HepG2 (cell line): ENCODE measurements around the gene ZNRD2. TPM values are rescaled to one million over a fixed set of nuclear protein-coding genes. Genes with fewer than 3 reads are reported as not detected.

Source experiments
- CENPT ChIP-seq: sonication (generic); formaldehyde crosslinking; IDR thresholded peaks from 2 replicates; pipeline ENCODE4 v1.8.0; 2022; ENCODE audit warnings: low read depth, mild to moderate bottlenecking, moderate library complexity, missing genetic modification reagents
- DNMT3B ChIP-seq: conservative IDR thresholded peaks from 2 replicates; pipeline ENCODE4 v1.6.1; 2016; ENCODE audit warnings: missing biosample characterization, control low read depth
- HMGXB3 ChIP-seq: sonication (generic); formaldehyde crosslinking; IDR thresholded peaks from 2 replicates; pipeline ENCODE4 v1.4.0; 2020; ENCODE audit warnings: missing genetic modification reagents, borderline replicate concordance
- RFX5 ChIP-seq: IDR thresholded peaks from 2 replicates; pipeline ENCODE4 v1.6.1; 2011; ENCODE audit warnings: low read depth, low read length, improper control_type of control experiment
- TMF1 ChIP-seq: sonication (generic); formaldehyde crosslinking; IDR thresholded peaks from 2 replicates; pipeline ENCODE4 v1.8.1; 2022; ENCODE audit warnings: low read depth, missing genetic modification reagents
- ZGPAT ChIP-seq: IDR thresholded peaks from 2 replicates; pipeline ENCODE4 v1.6.1; 2016; ENCODE audit warnings: mild to moderate bottlenecking
- ZIK1 ChIP-seq: sonication (generic); formaldehyde crosslinking; IDR thresholded peaks from 2 replicates; pipeline ENCODE4 v1.5.0; 2020; ENCODE audit warnings: mild to moderate bottlenecking, low read depth, missing genetic modification reagents, borderline replicate concordance
- ZMYM3 ChIP-seq: sonication (generic); formaldehyde crosslinking; IDR thresholded peaks from 2 replicates; pipeline ENCODE4 v1.5.1; 2020; ENCODE audit warnings: mild to moderate bottlenecking, missing genetic modification reagents
- ZNF264 ChIP-seq: sonication (generic); formaldehyde crosslinking; IDR thresholded peaks from 2 replicates; pipeline ENCODE4 v1.4.0; 2020; ENCODE audit warnings: missing genetic modification reagents
- ZNF275 ChIP-seq: sonication (generic); formaldehyde crosslinking; IDR thresholded peaks from 2 replicates; pipeline ENCODE4 v1.8.0; 2022; ENCODE audit warnings: missing genetic modification reagents, mild to moderate bottlenecking, inconsistent platforms, borderline replicate concordance
- ZNF317 ChIP-seq: sonication (generic); formaldehyde crosslinking; IDR thresholded peaks from 2 replicates; pipeline ENCODE4 v1.5.0; 2020; ENCODE audit warnings: mild to moderate bottlenecking, missing genetic modification reagents
- ZNF318 ChIP-seq: sonication (generic); formaldehyde crosslinking; IDR thresholded peaks from 2 replicates; pipeline ENCODE4 v1.4.0; 2020; ENCODE audit warnings: mild to moderate bottlenecking, missing genetic modification reagents
- polyA plus RNA-seq, 8 experiments: library from polyadenylated mRNA; depleted of rRNA in 3 of 8; stranded (reverse) in 7 of 8; unstranded in 1 of 8; fragments of >200 nt; fragmentation: Illumina TruSeq in 4 of 8; extraction: Trizol in 4 of 8; gene quantifications; 2 replicates each; pipeline versions ENCODE4 v1.2.1 to v1.2.3, GENCODE V29; 2011 to 2016; ENCODE audit warnings: low read depth in 4 of 8, missing spikeins in 1 of 8, mixed read lengths in 1 of 8; ENCODE audit not compliant: insufficient read depth in 1 of 8
- total RNA-seq, 5 experiments: library from RNA; depleted of rRNA; stranded (reverse); fragments of >200 nt; fragmentation: Illumina TruSeq; extraction: Trizol; gene quantifications; 2 replicates each; pipeline ENCODE4 v1.2.3, GENCODE V29; 2016; ENCODE audit warnings: low read depth in 1 of 5

The ZNRD2 gene
- total and polyA plus RNA-seq, 2 of the 13 experiments (the other 11 are each of a cell fraction or from before 2014, with no cell fraction given): 29.2 to 34.0 TPM

- TF ChIP-seq HMGXB3 (peak; percentile 62), ZNF317 (CRISPR knock-in tag) (peak; percentile 39; the same call in 1 of the 2 replicates), CENPT (CRISPR knock-in tag) (no peak; the same call in 1 of the 2 replicates), TMF1 (CRISPR knock-in tag) (no peak), ZIK1 (0 out of 2 replicates have a peak, but pooled peaks have one; percentile 52), ZGPAT (peak; percentile 96), RFX5 (peak; percentile 40; the same call in 1 of the 2 replicates), ZMYM3 (peak; percentile 53; the same call in 1 of the 2 replicates), ZNF275 (CRISPR knock-in tag) (peak; percentile 34; the same call in 1 of the 2 replicates), ZNF318 (no peak; the same call in 1 of the 2 replicates), ZNF264 (no peak), DNMT3B (CRISPR knock-in tag) (no peak)
Observed at GRCh38 chr11:65569973-65570918, at the start of gene ZNRD2 (continued).
